ENCODE measurements around the gene AMDHD1.
"Not testable (repeated sequence)": the region's sequence is repeated elsewhere in the genome, so short reads cannot be mapped to it uniquely, and the experiment has no call there.

The AMDHD1 gene

GRCh38 chr12:95966287-95966870 is 23.2 kb downstream of the AMDHD1 start:
- DNase-seq, result no peak

GRCh38 chr12:95967301-95967700 is 24.2 kb downstream of the AMDHD1 start:
- DNase-seq, result no peak

- not testable (repeated sequence) for DNase-seq
Observed at GRCh38 chr12:95969116-95969515, 26.0 kb downstream of the AMDHD1 start.

DNA sequence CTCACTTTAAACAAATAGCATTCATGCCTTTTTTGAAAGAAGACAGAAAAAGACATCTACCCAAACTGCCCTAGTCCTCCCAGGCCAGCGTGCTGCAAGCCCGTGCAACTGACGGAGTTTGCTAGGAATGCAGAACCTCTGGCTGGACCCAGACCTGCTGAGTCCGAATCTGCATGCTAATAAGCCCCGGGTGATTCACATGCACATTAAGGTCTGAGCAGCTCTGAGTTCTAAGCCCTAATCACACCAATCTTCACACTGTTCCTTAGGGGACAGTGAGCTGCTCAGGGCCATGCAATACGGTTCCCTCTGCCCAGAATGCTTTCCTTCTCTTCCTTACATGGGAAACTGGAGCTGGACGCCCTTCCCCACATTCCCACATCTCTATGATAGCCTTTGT is 27.8 kb downstream of the AMDHD1 start:
- no peak for DNase-seq

GRCh38 chr12:95972832-95973456 is 29.8 kb downstream of the AMDHD1 start:
- no peak for DNase-seq

- DNase-seq, result no peak
Observed at GRCh38 chr12:95974358-95974757, 31.2 kb downstream of the AMDHD1 start.

DNA sequence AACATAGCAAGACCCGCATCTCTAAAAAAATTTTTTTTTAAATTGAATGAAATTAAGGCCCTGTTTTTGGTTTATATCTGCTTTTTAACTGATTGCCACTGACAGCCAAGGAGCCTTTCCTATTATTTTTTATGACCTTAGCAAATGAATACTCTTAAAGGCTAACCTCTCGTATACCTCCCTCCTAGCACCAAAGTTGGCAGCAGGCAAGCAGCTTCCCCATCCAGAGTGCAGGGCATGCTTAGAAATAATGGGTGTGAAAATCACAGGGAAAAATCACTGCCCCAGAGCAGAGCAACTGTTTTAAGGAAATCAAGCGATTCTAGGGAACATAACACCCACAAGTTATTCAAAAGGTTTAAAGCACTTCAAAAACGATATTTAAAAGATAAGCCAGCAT is 32.4 kb downstream of the AMDHD1 start:
- no peak for DNase-seq

DNA sequence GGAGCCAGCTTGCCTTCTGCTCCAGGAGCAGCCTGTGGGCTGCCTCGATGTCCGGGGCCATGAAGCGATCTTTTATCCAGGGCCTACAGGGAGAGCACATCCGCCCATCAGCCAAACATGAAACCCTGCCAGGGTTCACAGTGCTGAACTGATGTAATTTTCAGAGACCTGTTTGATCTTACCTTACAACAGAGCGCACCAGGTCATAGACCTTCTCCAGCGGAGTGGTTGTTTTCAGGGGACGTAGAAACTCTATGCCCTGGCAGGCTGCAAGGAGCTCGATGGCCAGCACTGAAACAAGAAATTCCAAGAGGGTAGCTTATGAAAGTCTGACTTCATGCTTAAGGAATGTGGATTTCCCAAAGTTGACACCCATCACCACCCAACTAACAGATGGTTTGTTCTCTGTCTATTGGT is 33.3 kb downstream of the AMDHD1 start:
- DNase-seq, result no peak

DNA sequence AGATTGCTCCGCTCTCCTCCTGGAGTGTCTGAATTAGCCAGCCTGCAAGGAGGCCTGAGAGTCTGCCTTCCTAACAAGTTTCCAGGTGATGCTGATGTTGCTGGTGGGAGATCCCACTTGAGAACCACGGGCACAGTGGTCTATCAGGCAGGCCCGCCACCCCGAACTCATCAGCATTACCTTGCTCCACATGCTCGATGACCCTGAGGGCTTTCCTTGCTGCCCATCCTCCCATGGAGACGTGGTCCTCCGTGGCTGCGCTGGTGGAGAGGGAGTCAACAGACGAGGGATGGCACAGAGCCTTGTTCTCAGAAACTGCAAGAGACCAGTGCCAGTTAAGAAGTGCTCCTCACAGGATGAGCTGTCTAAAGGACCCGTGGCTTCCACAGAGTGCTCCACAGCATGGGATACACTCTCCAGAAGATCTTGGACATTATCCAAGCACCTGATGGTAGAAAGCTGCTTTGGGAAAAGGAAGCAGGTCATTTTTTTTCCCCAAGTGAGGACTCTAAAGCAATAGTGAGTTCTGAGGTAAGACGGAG is 34.7 kb downstream of the AMDHD1 start:
- no peak for DNase-seq

DNA sequence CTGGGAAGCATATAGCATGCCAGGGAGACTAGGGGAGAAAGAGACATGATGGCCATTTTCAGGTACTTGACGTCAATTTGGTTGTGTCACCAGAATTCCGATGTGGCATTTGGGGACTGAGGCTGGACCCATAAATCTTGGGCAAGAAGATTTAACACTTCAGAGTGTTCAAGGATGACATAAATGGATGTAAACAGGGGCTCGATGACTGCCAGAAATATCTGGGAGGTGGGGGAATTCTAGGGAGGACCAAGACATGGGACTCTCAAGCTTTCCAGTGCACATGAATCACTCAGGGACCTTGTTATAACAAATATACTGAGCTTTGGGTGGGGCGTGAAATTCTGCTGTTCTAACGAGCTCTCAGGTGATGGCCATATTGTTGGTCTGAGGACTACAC is 35.2 kb downstream of the AMDHD1 start:
- DNase-seq, result no peak

- DNase-seq, result no peak
Observed at GRCh38 chr12:95978774-95979173, 35.6 kb downstream of the AMDHD1 start.

GRCh38 chr12:95980437-95980836 is 37.3 kb downstream of the AMDHD1 start:
- DNase-seq, result no peak

DNA sequence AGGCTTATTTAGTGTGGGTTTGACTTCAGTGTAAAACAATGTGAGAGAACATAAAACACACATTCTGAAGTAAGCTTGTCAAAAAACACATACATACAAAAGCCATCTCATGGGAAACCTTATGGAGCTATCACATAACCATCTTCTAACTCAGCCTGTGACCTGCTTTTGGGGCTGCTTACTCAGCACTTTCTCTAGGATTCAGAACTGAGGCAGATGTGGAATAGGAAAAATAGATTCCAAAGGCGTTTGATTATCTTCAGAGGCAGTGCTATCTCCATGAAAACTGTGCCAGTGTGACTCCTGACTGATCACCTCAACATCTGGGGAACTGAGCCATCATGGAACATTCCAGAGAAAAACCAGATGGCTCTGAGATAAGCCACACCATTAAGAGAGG is 39.5 kb downstream of the AMDHD1 start:
- DNase-seq, result no peak

GRCh38 chr12:95984682-95985081 is 41.6 kb downstream of the AMDHD1 start:
- no peak for DNase-seq

- no peak for DNase-seq
Observed at GRCh38 chr12:95986635-95987570, 43.8 kb downstream of the AMDHD1 start.

DNA sequence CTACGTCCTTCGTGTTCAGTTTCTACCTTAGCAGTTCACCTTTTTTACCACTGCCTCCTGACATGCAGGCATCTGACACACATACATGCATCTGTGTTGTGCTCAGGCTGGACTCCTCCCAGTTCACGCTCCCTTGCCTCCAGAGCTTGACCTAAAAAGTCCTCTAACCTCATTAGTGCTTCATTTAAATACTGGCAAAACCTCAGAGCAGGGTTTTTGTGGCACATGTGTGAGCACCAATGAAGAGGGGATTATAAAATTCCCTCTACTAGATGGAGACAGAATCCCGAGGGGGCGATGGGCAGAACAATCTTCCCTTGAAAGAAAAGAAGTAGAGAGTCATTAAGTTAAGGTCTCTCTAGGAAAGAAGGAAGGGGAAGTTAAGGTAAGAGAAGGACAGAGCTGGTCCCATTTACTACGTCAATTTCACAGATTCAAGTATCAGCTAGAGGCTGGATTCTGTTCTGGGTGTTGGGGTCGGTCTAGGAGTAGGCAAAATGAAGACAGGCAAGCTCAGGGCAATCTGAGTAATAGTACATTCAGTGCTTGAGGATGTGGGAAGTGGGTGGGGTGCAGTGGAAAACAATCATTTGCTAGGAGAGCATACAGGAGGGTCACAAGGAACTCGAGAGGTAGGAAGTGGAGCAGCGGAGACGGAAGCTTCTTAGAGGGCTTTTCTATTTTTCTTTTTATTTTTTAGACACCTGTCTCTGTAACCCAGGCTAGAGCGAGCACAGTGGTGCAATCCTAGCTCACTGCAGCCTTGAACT is 45.6 kb downstream of the AMDHD1 start:
- no peak for DNase-seq

- DNase-seq, result no peak
Observed at GRCh38 chr12:95989504-95990123, 46.5 kb downstream of the AMDHD1 start.

DNA sequence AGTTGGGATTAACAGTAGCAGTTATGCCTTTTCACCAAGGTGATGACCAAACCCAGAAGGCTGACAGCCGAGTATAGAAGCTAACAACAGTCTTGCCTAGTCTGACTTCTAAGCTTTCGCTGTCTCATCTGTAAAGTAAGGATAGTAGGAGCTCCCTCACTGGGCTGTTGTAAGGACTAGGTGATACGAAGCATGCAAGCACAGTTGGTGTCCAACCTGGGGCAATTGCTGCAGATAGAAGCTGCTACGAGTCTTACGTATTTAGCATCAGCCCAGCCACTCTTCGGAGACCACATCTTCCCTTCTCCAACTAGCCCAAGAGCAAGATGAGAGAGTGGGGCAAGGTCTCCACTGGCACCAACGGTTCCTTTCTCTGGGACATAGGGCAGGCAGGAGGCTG is 47.0 kb downstream of the AMDHD1 start:
- DNase-seq, result no peak

- no peak for DNase-seq
Observed at GRCh38 chr12:95993907-95994306, 50.8 kb downstream of the AMDHD1 start.

GRCh38 chr12:95994476-95994875 is 51.3 kb downstream of the AMDHD1 start:
- no peak for DNase-seq

- no peak for DNase-seq
Observed at GRCh38 chr12:95995238-95996031, 52.3 kb downstream of the AMDHD1 start.

All from stimulated activated CD4-positive, alpha-beta T cell treated with anti-CD3 and anti-CD28 coated beads, Interleukin-2, amount 100 ng/mL, for 24 hours (primary cell).